ENCODE data around the gene ST6GALNAC3.

The ST6GALNAC3 gene

GRCh38 chr1:76444773-76445172 lies 370.2 kb downstream of the ST6GALNAC3 start:
- no peaks in the 10 kb centered on the region for H4K20me1 ChIP-seq (ENCODE audit: insufficient read depth, low read length, poor library complexity, severe bottlenecking)
- no peak overlapping the region for H3K4me3 ChIP-seq (ENCODE audit: low read length, poor library complexity, severe bottlenecking)
- H3K4me2 ChIP-seq (ENCODE audit: low read depth, low read length, poor library complexity, severe bottlenecking): no peak overlapping the region
- no peaks in the 10 kb centered on the region for H3K36me3 ChIP-seq (ENCODE audit: insufficient read depth, low read length)
- H3K27me3 ChIP-seq (ENCODE audit: insufficient read depth, low read length, poor library complexity, severe bottlenecking): no peaks in the 10 kb centered on the region
- no peaks in the 10 kb centered on the region for H3K79me2 ChIP-seq (ENCODE audit: insufficient read depth, low read length)
- H3F3A ChIP-seq (ENCODE audit: low read depth): no peaks in the 10 kb centered on the region
- H2AFZ ChIP-seq (ENCODE audit: low read length): no peak overlapping the region
- no peak for TF ChIP-seq EZH2phosphoT487 (IDR thresholded peaks at IDR 0.05; ENCODE audit: borderline replicate concordance)
- no peaks in the 10 kb centered on the region for H3K9me3 ChIP-seq (ENCODE audit: insufficient read depth, low read depth, low read length)
- H3K9ac ChIP-seq (ENCODE audit: low read depth, low read length, poor library complexity, severe bottlenecking): no peak overlapping the region
- no peaks in the 10 kb centered on the region for H3K4me1 ChIP-seq (ENCODE audit: insufficient read depth, low read length, poor library complexity, severe bottlenecking)
- no peaks in the 10 kb centered on the region for H3K9me2 ChIP-seq (replicated peaks; ENCODE audit: low read depth, low read length)

GRCh38 chr1:76450229-76450628 lies 375.7 kb downstream of the ST6GALNAC3 start:
- H3K79me2 ChIP-seq (ENCODE audit: insufficient read depth, low read length): no peaks in the 10 kb centered on the region
- no peak overlapping the region for H3K4me3 ChIP-seq (ENCODE audit: low read length, poor library complexity, severe bottlenecking)
- no peaks in the 10 kb centered on the region for H3K36me3 ChIP-seq (ENCODE audit: insufficient read depth, low read length)
- no peaks in the 10 kb centered on the region for H3K9me3 ChIP-seq (ENCODE audit: insufficient read depth, low read depth, low read length)
- no peak overlapping the region for H3K4me2 ChIP-seq (ENCODE audit: low read depth, low read length, poor library complexity, severe bottlenecking)
- no peaks in the 10 kb centered on the region for H3K9me2 ChIP-seq (replicated peaks; ENCODE audit: low read depth, low read length)
- H2AFZ ChIP-seq (ENCODE audit: low read length): no peak overlapping the region
- TF ChIP-seq CTCF (conservative IDR thresholded peaks at IDR 0.05; ENCODE audit: low read length): no peak
- no peak for TF ChIP-seq EZH2phosphoT487 (IDR thresholded peaks at IDR 0.05; ENCODE audit: borderline replicate concordance)
- H4K20me1 ChIP-seq (ENCODE audit: insufficient read depth, low read length, poor library complexity, severe bottlenecking): no peaks in the 10 kb centered on the region
- H3K4me1 ChIP-seq (ENCODE audit: insufficient read depth, low read length, poor library complexity, severe bottlenecking): no peaks in the 10 kb centered on the region
- no peaks in the 10 kb centered on the region for H3K27me3 ChIP-seq (ENCODE audit: insufficient read depth, low read length, poor library complexity, severe bottlenecking)
- H3F3A ChIP-seq (ENCODE audit: low read depth): no peaks in the 10 kb centered on the region
- H3K9ac ChIP-seq (ENCODE audit: low read depth, low read length, poor library complexity, severe bottlenecking): no peak overlapping the region

- TF ChIP-seq EZH2phosphoT487 (IDR thresholded peaks at IDR 0.05; ENCODE audit: borderline replicate concordance) (no peak), CTCF (conservative IDR thresholded peaks at IDR 0.05; ENCODE audit: low read length) (no peak)
- H4K20me1 ChIP-seq (ENCODE audit: insufficient read depth, low read length, poor library complexity, severe bottlenecking): no peaks in the 10 kb centered on the region
- H3K9me2 ChIP-seq (replicated peaks; ENCODE audit: low read depth, low read length): no peaks in the 10 kb centered on the region
- no peak overlapping the region for H2AFZ ChIP-seq (ENCODE audit: low read length)
- no peak overlapping the region for H3K4me2 ChIP-seq (ENCODE audit: low read depth, low read length, poor library complexity, severe bottlenecking)
- no peaks in the 10 kb centered on the region for H3K79me2 ChIP-seq (ENCODE audit: insufficient read depth, low read length)
- no peaks in the 10 kb centered on the region for H3K9me3 ChIP-seq (ENCODE audit: insufficient read depth, low read depth, low read length)
- H3K9ac ChIP-seq (ENCODE audit: low read depth, low read length, poor library complexity, severe bottlenecking): no peak overlapping the region
- no peaks in the 10 kb centered on the region for H3K36me3 ChIP-seq (ENCODE audit: insufficient read depth, low read length)
- H3F3A ChIP-seq (ENCODE audit: low read depth): no peaks in the 10 kb centered on the region
- H3K4me3 ChIP-seq (ENCODE audit: low read length, poor library complexity, severe bottlenecking): no peak overlapping the region
- H3K4me1 ChIP-seq (ENCODE audit: insufficient read depth, low read length, poor library complexity, severe bottlenecking): no peaks in the 10 kb centered on the region
- no peaks in the 10 kb centered on the region for H3K27me3 ChIP-seq (ENCODE audit: insufficient read depth, low read length, poor library complexity, severe bottlenecking)
Observed at GRCh38 chr1:76463278-76463677, 388.7 kb downstream of the ST6GALNAC3 start.

- Histone ChIP-seq H3K9me2 (replicated peaks; ENCODE audit: low read depth, low read length) (no peaks in the 10 kb centered on the region), H3K9me3 (ENCODE audit: insufficient read depth, low read depth, low read length) (no peaks in the 10 kb centered on the region), H3K36me3 (ENCODE audit: insufficient read depth, low read length) (no peaks in the 10 kb centered on the region), H3F3A (ENCODE audit: low read depth) (no peaks in the 10 kb centered on the region), H3K4me3 (ENCODE audit: low read length, poor library complexity, severe bottlenecking) (no peak overlapping the region), H3K4me1 (ENCODE audit: insufficient read depth, low read length, poor library complexity, severe bottlenecking) (no peaks in the 10 kb centered on the region), H3K4me2 (ENCODE audit: low read depth, low read length, poor library complexity, severe bottlenecking) (peak overlapping the region; percentile 1), H4K20me1 (ENCODE audit: insufficient read depth, low read length, poor library complexity, severe bottlenecking) (no peaks in the 10 kb centered on the region), H2AFZ (ENCODE audit: low read length) (no peak overlapping the region), H3K9ac (ENCODE audit: low read depth, low read length, poor library complexity, severe bottlenecking) (no peak overlapping the region), H3K79me2 (ENCODE audit: insufficient read depth, low read length) (no peaks in the 10 kb centered on the region), H3K27me3 (ENCODE audit: insufficient read depth, low read length, poor library complexity, severe bottlenecking) (no peaks in the 10 kb centered on the region)
- TF ChIP-seq EZH2phosphoT487 (IDR thresholded peaks at IDR 0.05; ENCODE audit: borderline replicate concordance) (no peak), CTCF (conservative IDR thresholded peaks at IDR 0.05; ENCODE audit: low read length) (no peak)
Observed at GRCh38 chr1:76463849-76464248, 389.3 kb downstream of the ST6GALNAC3 start.

Data from Loucy (cell line).